HL-60 (cell line): ENCODE measurements around the gene COL24A1.

Source experiments
- DNase-seq, 2 experiments: peaks; one replicate each; pipeline ENCODE4 v3.0.0-alpha.2; 2010 to 2020; ENCODE audit warnings: low read depth in 1 of 2, low spot score in 1 of 2
- H3K27ac ChIP-seq: fragments of 250-450 bp; sonication (Bioruptor Pico); replicated peaks from 2 replicates; pipeline ENCODE4 v1.5.1; 2020; ENCODE audit warnings: mild to moderate bottlenecking, moderate library complexity
- H3K27me3 ChIP-seq: fragments of 250-450 bp; sonication (Bioruptor Pico); 2 replicates; pipeline ENCODE4 v1.5.1; 2021; ENCODE audit warnings: mild to moderate bottlenecking, moderate library complexity; ENCODE audit not compliant: insufficient read depth, poor library complexity, severe bottlenecking
- H3K4me3 ChIP-seq: replicated peaks from 2 replicates; pipeline ENCODE4 v1.5.1; 2011; ENCODE audit warnings: mild to moderate bottlenecking, control low read depth, low read length; ENCODE audit not compliant: insufficient read depth
- GABPA ChIP-seq: IDR thresholded peaks from 2 replicates; pipeline ENCODE4 v1.6.1; 2012; ENCODE audit warnings: low read depth
- POLR2AphosphoS5 ChIP-seq: IDR thresholded peaks from 2 replicates; pipeline ENCODE4 v1.6.1; 2012; ENCODE audit warnings: low read depth
- SPI1 ChIP-seq: IDR thresholded peaks from 2 replicates; pipeline ENCODE4 v1.6.1; 2012; ENCODE audit warnings: low read depth, mild to moderate bottlenecking, borderline replicate concordance
- TF ChIP-seq, protein P1 (sequence below): IDR thresholded peaks from 2 replicates; pipeline ENCODE4 v1.6.1; 2012; ENCODE audit warnings: low read depth; ENCODE audit not compliant: insufficient replicate concordance
- TF ChIP-seq, protein P2 (sequence below): IDR thresholded peaks from one replicate; pipeline ENCODE4 v1.5.1; 2011; ENCODE audit warnings: low read length, control low read depth, inconsistent platforms; ENCODE audit not compliant: insufficient read depth

The COL24A1 gene

DNA sequence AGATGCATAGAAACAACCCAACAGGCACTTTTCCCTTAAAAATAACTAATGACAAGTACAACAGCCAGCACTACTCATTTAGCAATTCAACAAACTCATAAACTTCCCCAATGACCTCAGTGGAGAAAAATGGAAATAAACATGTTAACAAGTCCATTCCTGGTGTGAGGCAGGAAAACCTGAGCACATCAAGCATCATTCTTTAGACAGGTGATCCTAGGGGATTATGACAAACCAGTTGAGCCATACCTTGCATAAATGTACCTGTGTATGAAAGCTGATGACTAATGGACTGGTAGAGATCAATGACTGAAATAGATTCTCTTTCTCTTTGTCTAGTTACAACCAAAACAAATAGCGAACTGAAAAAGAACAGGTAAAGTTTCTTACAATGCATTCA lies 7.0 kb downstream of the COL24A1 start:
- Histone ChIP-seq H3K27me3 (peaks cover 5% of the 10 kb centered on the region), H3K27ac (no peak overlapping the region), H3K4me3 (no peak overlapping the region)
- no peak for DNase-seq
- TF ChIP-seq, protein P1, sequence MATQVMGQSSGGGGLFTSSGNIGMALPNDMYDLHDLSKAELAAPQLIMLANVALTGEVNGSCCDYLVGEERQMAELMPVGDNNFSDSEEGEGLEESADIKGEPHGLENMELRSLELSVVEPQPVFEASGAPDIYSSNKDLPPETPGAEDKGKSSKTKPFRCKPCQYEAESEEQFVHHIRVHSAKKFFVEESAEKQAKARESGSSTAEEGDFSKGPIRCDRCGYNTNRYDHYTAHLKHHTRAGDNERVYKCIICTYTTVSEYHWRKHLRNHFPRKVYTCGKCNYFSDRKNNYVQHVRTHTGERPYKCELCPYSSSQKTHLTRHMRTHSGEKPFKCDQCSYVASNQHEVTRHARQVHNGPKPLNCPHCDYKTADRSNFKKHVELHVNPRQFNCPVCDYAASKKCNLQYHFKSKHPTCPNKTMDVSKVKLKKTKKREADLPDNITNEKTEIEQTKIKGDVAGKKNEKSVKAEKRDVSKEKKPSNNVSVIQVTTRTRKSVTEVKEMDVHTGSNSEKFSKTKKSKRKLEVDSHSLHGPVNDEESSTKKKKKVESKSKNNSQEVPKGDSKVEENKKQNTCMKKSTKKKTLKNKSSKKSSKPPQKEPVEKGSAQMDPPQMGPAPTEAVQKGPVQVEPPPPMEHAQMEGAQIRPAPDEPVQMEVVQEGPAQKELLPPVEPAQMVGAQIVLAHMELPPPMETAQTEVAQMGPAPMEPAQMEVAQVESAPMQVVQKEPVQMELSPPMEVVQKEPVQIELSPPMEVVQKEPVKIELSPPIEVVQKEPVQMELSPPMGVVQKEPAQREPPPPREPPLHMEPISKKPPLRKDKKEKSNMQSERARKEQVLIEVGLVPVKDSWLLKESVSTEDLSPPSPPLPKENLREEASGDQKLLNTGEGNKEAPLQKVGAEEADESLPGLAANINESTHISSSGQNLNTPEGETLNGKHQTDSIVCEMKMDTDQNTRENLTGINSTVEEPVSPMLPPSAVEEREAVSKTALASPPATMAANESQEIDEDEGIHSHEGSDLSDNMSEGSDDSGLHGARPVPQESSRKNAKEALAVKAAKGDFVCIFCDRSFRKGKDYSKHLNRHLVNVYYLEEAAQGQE: no peak
- no peak for TF ChIP-seq SPI1
- no peak for TF ChIP-seq POLR2AphosphoS5
- no peak for TF ChIP-seq GABPA
- TF ChIP-seq, protein P2, sequence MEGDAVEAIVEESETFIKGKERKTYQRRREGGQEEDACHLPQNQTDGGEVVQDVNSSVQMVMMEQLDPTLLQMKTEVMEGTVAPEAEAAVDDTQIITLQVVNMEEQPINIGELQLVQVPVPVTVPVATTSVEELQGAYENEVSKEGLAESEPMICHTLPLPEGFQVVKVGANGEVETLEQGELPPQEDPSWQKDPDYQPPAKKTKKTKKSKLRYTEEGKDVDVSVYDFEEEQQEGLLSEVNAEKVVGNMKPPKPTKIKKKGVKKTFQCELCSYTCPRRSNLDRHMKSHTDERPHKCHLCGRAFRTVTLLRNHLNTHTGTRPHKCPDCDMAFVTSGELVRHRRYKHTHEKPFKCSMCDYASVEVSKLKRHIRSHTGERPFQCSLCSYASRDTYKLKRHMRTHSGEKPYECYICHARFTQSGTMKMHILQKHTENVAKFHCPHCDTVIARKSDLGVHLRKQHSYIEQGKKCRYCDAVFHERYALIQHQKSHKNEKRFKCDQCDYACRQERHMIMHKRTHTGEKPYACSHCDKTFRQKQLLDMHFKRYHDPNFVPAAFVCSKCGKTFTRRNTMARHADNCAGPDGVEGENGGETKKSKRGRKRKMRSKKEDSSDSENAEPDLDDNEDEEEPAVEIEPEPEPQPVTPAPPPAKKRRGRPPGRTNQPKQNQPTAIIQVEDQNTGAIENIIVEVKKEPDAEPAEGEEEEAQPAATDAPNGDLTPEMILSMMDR: no peak

DNA sequence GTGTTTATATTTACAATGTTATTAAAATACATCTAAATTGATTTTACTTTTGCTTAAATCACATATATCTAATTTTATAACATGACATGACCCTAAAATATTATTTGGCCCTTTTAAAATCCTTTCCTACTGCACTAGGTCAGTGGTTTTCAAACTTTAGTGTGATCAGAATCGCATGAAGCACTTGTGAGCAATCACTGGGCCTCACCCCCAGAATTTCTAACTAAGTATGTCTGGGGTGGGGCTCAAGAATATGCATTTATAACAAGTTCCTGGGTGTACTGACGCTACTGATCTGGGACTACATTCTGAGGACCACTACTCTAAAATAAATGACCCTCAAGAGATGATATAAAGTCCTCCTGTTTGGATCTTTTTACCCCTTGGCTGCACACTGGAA lies 8.8 kb downstream of the COL24A1 start:
- Histone ChIP-seq H3K27ac (no peak overlapping the region), H3K27me3 (peaks cover 2% of the 10 kb centered on the region), H3K4me3 (no peak overlapping the region)
- TF ChIP-seq, protein P1: no peak
- TF ChIP-seq, protein P2: no peak
- TF ChIP-seq GABPA (no peak), POLR2AphosphoS5 (no peak), SPI1 (no peak)
- DNase-seq: no peak

DNA sequence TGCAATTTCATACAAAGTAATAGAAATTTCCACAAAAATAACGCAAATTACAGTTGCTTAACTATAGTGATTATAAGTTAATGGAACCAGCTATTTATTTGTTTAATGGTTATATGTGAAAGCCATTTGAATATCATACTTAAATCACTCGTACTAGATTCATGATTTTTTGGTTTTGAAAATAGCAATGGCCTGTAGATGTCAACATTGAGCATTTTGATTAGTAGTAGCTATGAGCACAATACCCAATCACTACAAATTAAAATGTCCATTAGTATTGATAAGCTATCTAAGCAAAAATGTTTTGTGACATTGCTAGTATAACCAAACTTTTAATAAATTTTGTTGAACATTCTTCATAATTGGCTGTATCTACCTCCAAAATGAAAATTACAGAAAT lies 10.0 kb downstream of the COL24A1 start:
- H3K27ac ChIP-seq: no peak overlapping the region
- no peak overlapping the region for H3K4me3 ChIP-seq
- no peaks in the 10 kb centered on the region for H3K27me3 ChIP-seq
- no peak for DNase-seq
- no peak for TF ChIP-seq SPI1
- TF ChIP-seq, protein P2: no peak
- TF ChIP-seq, protein P1: no peak
- no peak for TF ChIP-seq POLR2AphosphoS5
- no peak for TF ChIP-seq GABPA
